Skeletal muscle tissue (tissue), 4 donors: ENCODE measurements around the gene PLGRKT. TPM values are rescaled to one million over a fixed set of nuclear protein-coding genes. Genes with fewer than 3 reads are reported as not detected.
"Not testable (repeated sequence)": the region's sequence is repeated elsewhere in the genome, so short reads cannot be mapped to it uniquely, and the experiment has no call there.

ENCODE experiments used
- H3K27ac ChIP-seq: one replicate; pipeline ENCODE4 v1.7.0; 2013; ENCODE audit warnings: mild to moderate bottlenecking, low read depth, low read length, inconsistent platforms
- H3K27me3 ChIP-seq, 3 donors: one replicate each; pipeline ENCODE4 v1.7.0; 2013; ENCODE audit warnings: low read length in 3 of 3; ENCODE audit not compliant: control insufficient read depth in 3 of 3, insufficient read depth in 3 of 3
- H3K36me3 ChIP-seq, 3 donors: one replicate each; pipeline ENCODE4 v1.7.0; 2013; ENCODE audit warnings: low read length in 3 of 3; ENCODE audit not compliant: control insufficient read depth in 3 of 3, insufficient read depth in 3 of 3
- H3K4me1 ChIP-seq, 3 donors: one replicate each; pipeline ENCODE4 v1.7.0; 2013; ENCODE audit warnings: low read length in 3 of 3, mild to moderate bottlenecking in 3 of 3; ENCODE audit not compliant: control insufficient read depth in 3 of 3, insufficient read depth in 3 of 3
- H3K4me3 ChIP-seq, 3 donors: one replicate each; pipeline ENCODE4 v1.7.0; 2013; ENCODE audit warnings: low read length in 3 of 3
- H3K9ac ChIP-seq, 3 donors: one replicate each; pipeline ENCODE4 v1.7.0; 2013; ENCODE audit warnings: low read length in 3 of 3, mild to moderate bottlenecking in 3 of 3, moderate library complexity in 2 of 3, low read depth in 1 of 3
- H3K9me3 ChIP-seq, 3 donors: one replicate each; pipeline ENCODE4 v1.7.0; 2013; ENCODE audit warnings: low read length in 3 of 3; ENCODE audit not compliant: control insufficient read depth in 3 of 3
- total RNA-seq: library from RNA; depleted of rRNA; stranded (reverse); fragments of >200 nt; gene quantifications from one replicate; pipeline ENCODE4 v1.2.3, GENCODE V29; 2014
- donor health status: Osteomylitis.

PLGRKT gene
- total RNA-seq, 1 donor from 2014 or later: 15.1 TPM

DNA sequence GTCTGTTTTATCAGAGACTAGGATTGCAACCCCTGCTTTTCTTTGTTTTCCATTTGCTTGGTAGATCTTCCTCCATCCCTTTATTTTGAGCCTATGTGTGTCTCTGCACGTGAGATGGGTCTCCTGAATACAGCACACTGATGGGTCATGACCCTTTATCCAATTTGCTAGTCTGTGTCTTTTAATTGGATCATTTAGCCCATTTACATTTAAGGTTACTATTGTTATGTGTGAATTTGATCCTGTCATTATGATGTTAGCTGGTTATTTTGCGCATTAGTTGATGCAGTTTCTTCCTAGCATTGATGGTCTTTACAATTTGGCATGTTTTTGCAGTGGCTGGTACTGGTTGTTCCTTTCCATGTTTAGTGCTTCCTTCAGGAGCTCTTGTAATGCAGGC lies 37.9 kb upstream of the PLGRKT start:
- H3K9ac ChIP-seq, H3K27me3 ChIP-seq, H3K36me3 ChIP-seq, H3K9me3 ChIP-seq, H3K4me3 ChIP-seq, H3K27ac ChIP-seq, H3K4me1 ChIP-seq: not testable (repeated sequence)

DNA sequence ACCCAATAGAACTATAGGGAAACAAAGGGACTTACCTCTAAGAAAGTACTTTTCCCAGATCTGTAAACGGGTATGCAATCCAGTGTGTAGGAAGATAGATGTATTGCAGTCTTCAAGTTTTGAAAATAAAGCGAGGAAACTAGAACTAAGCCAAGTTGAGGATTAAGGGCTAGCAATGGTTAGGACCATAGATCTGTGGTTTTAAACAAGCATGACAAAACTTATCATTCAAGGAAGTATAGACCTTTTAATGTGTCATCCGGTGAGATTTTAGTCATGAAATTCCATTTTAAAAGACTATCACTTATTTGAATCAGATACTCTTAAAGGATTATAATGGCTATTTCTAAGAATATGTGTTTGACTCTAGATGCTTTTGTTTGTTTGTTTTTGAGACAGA lies 33.1 kb upstream of the PLGRKT start:
- H3K27ac ChIP-seq: no peak overlapping the region
- no peaks in the 10 kb centered on the region for H3K9me3 ChIP-seq
- no peaks in the 10 kb centered on the region for H3K27me3 ChIP-seq
- H3K36me3 ChIP-seq: peaks cover 0 to 13% (median 5%) of the 10 kb centered on the region in 3 donors
- H3K9ac ChIP-seq: no peak overlapping the region
- peaks cover 0 to 2% (median 0%) of the 10 kb centered on the region in 3 donors for H3K4me1 ChIP-seq
- H3K4me3 ChIP-seq: no peak overlapping the region

DNA sequence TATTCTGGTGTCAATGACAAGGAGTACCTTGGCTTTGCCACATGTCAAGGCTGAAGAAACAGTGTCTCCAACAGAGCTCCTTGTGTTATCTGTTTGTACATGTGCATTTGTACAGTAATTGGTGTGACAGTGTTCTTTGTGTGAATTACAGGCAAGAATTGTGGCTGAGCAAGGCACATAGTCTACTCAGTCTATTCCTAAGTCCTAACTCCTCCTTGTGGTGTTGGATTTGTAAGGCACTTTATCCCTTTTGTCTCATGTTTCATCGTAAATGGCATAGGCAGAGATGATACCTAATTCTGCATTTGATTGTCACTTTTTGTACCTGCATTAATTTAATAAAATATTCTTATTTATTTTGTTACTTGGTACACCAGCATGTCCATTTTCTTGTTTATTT lies 32.4 kb upstream of the PLGRKT start:
- Histone ChIP-seq H3K9ac (peak overlapping the region in 1 of 3 donors; percentile 23), H3K27me3 (no peaks in the 10 kb centered on the region), H3K27ac (no peak overlapping the region), H3K4me3 (no peak overlapping the region), H3K4me1 (peaks cover 0 to 2% (median 0%) of the 10 kb centered on the region in 3 donors), H3K9me3 (no peaks in the 10 kb centered on the region), H3K36me3 (peaks cover 0 to 18% (median 10%) of the 10 kb centered on the region in 3 donors)

DNA sequence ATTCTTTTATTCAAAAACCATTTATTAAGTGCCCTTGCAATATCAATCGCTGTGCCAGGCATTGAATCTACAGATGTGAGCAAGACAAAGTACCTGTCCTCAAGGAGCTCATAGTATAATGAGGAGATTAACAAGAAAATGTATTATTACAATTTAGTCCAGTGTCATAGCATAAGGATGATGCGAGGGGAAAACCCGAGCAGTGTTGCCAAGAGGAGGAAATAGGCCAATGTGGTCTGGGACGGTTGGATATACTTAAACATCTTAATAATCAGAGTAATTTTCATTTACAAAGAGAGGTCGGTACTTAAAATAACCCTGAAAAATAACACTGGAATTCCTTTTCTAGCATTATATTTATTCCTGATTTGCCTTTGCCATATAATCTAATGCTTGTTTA lies 31.1 kb upstream of the PLGRKT start:
- Histone ChIP-seq H3K27ac (no peak overlapping the region), H3K9ac (no peak overlapping the region), H3K9me3 (no peaks in the 10 kb centered on the region), H3K27me3 (no peaks in the 10 kb centered on the region), H3K4me1 (peaks cover 0 to 2% (median 0%) of the 10 kb centered on the region in 3 donors), H3K4me3 (no peak overlapping the region), H3K36me3 (peaks cover 0 to 20% (median 11%) of the 10 kb centered on the region in 3 donors)

DNA sequence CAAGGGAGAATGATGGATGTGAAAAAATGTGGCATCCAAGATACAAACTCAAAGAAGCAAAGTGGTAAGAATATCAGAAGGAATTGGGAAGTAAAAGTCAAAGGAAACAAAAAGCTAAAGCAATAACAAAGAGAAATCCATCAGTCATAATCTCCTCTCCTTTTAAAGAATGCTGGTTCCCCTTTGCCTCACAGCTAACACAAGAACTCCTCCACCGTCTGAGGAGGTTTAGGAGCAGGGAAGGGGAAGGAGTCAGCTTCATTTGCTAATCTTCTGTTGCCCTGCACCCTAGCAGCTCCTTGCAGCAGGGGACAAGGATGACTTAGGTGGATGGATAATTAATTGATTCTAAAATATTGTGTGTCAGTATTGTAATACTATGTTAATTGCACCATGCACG lies 29.0 kb upstream of the PLGRKT start:
- Histone ChIP-seq H3K9ac (no peak overlapping the region), H3K36me3 (peaks cover 0 to 33% (median 23%) of the 10 kb centered on the region in 3 donors), H3K27me3 (no peaks in the 10 kb centered on the region), H3K4me3 (no peak overlapping the region), H3K27ac (no peak overlapping the region), H3K4me1 (peaks cover 0 to 2% (median 0%) of the 10 kb centered on the region in 3 donors), H3K9me3 (no peaks in the 10 kb centered on the region)

DNA sequence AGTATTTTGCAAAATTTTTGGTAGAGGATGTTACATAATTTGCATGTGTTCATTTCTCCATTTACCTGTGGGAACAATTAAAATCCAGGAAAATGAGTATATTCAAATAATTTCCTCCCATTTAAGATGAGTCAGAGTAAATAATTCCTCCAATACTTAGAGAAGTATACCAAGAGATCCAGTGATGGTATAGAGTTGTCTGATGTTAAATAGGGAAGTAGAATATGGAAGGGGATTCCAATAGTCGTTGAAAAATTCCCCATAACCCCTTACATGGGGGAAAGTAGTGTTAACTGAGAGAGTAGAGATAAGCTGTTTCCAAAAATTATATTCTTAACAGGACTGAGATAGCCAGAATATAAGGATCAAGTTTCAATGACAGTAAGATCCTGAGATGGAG lies 28.3 kb upstream of the PLGRKT start:
- H3K36me3 ChIP-seq: peaks cover 0 to 33% (median 23%) of the 10 kb centered on the region in 3 donors

DNA sequence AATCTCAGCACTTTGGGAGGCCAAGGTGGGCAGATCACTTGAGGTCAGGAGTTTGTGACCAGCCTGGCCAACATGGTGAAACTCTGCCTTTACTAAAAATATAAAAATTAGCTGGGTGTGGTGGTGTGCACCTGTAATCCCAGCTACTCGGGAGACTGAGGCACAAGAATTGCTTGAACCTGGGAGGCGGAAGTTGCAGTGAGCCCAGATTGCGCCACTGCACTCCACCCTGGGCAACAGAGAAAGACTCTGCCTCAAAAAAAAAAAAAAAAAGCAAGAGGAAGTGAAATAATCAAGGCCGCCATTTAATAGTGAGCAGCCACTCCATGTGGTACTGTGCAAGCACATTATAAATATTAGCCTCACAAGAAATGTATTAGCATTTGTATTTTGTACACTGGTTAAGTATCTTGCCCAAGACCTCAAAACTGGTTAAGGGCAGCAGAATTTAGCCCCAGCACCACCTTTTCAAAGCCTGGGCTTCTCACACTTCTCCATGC lies 27.2 kb upstream of the PLGRKT start:
- H3K27me3 ChIP-seq, H3K9ac ChIP-seq, H3K27ac ChIP-seq, H3K9me3 ChIP-seq, H3K4me1 ChIP-seq, H3K4me3 ChIP-seq: not testable (repeated sequence)
- H3K36me3 ChIP-seq: peaks cover 0 to 33% (median 23%) of the 10 kb centered on the region in 3 donors

More for the DNA sequence above, 28.3 kb upstream of the PLGRKT start:
- H3K9me3 ChIP-seq: no peaks in the 10 kb centered on the region
- no peaks in the 10 kb centered on the region for H3K27me3 ChIP-seq
- no peak overlapping the region for H3K27ac ChIP-seq
- H3K4me1 ChIP-seq: peaks cover 0 to 2% (median 0%) of the 10 kb centered on the region in 3 donors
- no peak overlapping the region for H3K9ac ChIP-seq
- H3K4me3 ChIP-seq: no peak overlapping the region

DNA sequence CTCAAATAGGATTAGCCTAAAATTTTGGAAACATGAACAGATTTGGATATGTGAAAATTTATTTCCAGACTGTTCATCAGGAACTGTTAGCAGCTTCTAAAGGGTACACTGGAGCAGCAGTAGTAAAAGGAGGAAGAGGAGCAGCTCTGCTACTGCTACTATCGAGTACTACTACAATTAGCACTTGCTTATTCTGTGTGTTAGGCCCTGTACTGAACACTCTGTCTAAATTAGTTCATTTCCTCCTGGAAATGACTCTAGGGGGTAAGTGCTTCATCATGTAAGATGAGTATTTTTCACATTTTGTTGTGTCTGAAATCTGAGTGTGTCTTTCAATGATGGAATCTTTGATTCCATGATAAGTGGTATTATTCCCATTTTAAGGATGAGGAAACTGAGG lies 22.4 kb upstream of the PLGRKT start:
- Histone ChIP-seq H3K4me1 (peaks cover 0 to 4% (median 0%) of the 10 kb centered on the region in 3 donors), H3K9ac (no peak overlapping the region), H3K27me3 (no peaks in the 10 kb centered on the region), H3K9me3 (no peaks in the 10 kb centered on the region), H3K27ac (no peak overlapping the region), H3K4me3 (no peak overlapping the region), H3K36me3 (peaks cover 0 to 27% (median 22%) of the 10 kb centered on the region in 3 donors)

DNA sequence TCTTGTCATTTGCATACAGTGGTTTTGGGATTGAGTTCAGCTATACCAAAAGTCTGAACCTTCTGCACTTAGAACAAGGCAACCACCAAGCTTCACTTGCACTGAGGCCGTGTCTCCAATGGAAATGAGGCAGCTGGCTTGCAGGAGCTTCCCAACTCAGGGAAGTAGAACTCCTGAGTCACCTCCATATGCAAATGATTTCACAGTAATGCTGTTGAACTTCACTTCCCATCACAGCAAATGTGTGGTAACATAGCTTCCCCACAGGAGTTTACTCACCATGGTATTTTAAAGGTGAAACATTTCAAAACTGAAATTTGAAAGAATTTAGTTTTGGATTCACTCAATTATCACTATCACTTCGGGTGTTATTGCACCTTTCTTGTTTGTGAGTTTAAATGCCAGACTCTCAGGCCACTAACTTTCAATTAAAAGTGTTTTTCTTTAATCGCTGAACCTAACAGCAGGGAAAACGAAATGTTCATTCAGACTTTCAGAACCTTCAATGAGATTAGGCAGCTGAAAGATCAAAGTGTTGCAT lies 21.6 kb upstream of the PLGRKT start:
- Histone ChIP-seq H3K9ac (no peak overlapping the region), H3K27me3 (no peaks in the 10 kb centered on the region), H3K4me1 (peaks cover 0 to 6% (median 0%) of the 10 kb centered on the region in 3 donors), H3K27ac (no peak overlapping the region), H3K9me3 (no peaks in the 10 kb centered on the region), H3K4me3 (no peak overlapping the region), H3K36me3 (peaks cover 0 to 24% (median 20%) of the 10 kb centered on the region in 3 donors)

DNA sequence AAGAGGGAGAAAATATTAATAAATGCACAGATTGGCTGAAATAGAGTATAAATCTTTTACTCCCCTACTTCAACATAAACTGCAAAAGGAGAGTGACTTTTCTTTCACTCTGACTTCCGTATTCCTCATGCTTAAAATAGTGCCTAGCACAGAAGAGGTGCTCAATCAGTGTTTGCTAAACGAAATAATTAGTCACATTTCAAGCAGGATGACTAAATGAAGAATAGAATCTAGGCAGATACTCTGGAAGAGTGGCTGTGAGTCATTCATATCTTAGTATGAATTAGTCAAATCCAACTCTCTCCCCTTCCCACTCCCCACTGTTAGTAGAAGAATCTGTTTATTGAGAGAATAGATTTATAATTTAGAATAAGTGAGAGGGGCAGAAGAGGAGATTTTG lies 17.5 kb upstream of the PLGRKT start:
- Histone ChIP-seq H3K27ac (no peak overlapping the region), H3K9me3 (no peaks in the 10 kb centered on the region), H3K27me3 (no peaks in the 10 kb centered on the region), H3K4me1 (peaks cover 0 to 15% (median 9%) of the 10 kb centered on the region in 3 donors), H3K9ac (no peak overlapping the region), H3K4me3 (no peak overlapping the region), H3K36me3 (peaks cover 0 to 11% (median 9%) of the 10 kb centered on the region in 3 donors)
